Activated CD4-positive, alpha-beta T cell treated with anti-CD3 and anti-CD28 coated beads, Interleukin-2, amount 50 U/mL, for 4 hours (primary cell): ENCODE measurements around the gene KSR1.

Source experiments
- DNase-seq, 2 experiments: peaks; one replicate each; pipeline ENCODE4 v3.0.0-alpha.2; 2020

KSR1 gene

GRCh38 chr17:27520491-27521185, 64.4 kb downstream of the KSR1 start:
- DNase-seq: no peak

GRCh38 chr17:27521281-27522027, 65.2 kb downstream of the KSR1 start:
- DNase-seq: no peak

GRCh38 chr17:27522028-27522635, 65.9 kb downstream of the KSR1 start:
- no peak for DNase-seq

- no peak for DNase-seq
Measured at GRCh38 chr17:27523712-27524111, 67.5 kb downstream of the KSR1 start.

- no peak for DNase-seq
Measured at GRCh38 chr17:27524594-27524993, 68.3 kb downstream of the KSR1 start.

GRCh38 chr17:27525316-27525715, 69.1 kb downstream of the KSR1 start:
- no peak for DNase-seq

GRCh38 chr17:27525836-27526603, 69.8 kb downstream of the KSR1 start:
- DNase-seq: no peak

GRCh38 chr17:27526604-27527002, 70.4 kb downstream of the KSR1 start:
- no peak for DNase-seq

- no peak for DNase-seq
Measured at GRCh38 chr17:27529230-27529796, 73.1 kb downstream of the KSR1 start.

- DNase-seq: no peak
Measured at GRCh38 chr17:27530764-27531391, 74.6 kb downstream of the KSR1 start.

- DNase-seq: no peak
Measured at GRCh38 chr17:27531469-27531961, 75.3 kb downstream of the KSR1 start.

- no peak for DNase-seq
Measured at GRCh38 chr17:27532269-27533263, 76.3 kb downstream of the KSR1 start.

GRCh38 chr17:27533874-27534815, 77.9 kb downstream of the KSR1 start:
- DNase-seq: no peak

GRCh38 chr17:27535178-27535928, 79.1 kb downstream of the KSR1 start:
- no peak for DNase-seq

- DNase-seq: no peak
Measured at GRCh38 chr17:27535975-27536374, 79.7 kb downstream of the KSR1 start.

- no peak for DNase-seq
Measured at GRCh38 chr17:27536781-27537180, 80.5 kb downstream of the KSR1 start.

GRCh38 chr17:27538156-27538955, 82.1 kb downstream of the KSR1 start:
- DNase-seq: no peak

- DNase-seq: no peak
Measured at GRCh38 chr17:27539152-27539551, 82.9 kb downstream of the KSR1 start.
